GM12874 (cell line): Measurements from ENCODE around the gene NHLH2.
A peak's percentile ranks its signal among the peaks of the same experiment; 100 is the strongest.

ENCODE experiments used
- TF ChIP-seq, protein P1 (sequence below): IDR thresholded peaks from 2 replicates; pipeline ENCODE4 v1.5.1; 2011; ENCODE audit warnings: low read depth, mild to moderate bottlenecking, control low read depth, low read length, moderate library complexity; ENCODE audit not compliant: insufficient read depth

The NHLH2 gene

DNA sequence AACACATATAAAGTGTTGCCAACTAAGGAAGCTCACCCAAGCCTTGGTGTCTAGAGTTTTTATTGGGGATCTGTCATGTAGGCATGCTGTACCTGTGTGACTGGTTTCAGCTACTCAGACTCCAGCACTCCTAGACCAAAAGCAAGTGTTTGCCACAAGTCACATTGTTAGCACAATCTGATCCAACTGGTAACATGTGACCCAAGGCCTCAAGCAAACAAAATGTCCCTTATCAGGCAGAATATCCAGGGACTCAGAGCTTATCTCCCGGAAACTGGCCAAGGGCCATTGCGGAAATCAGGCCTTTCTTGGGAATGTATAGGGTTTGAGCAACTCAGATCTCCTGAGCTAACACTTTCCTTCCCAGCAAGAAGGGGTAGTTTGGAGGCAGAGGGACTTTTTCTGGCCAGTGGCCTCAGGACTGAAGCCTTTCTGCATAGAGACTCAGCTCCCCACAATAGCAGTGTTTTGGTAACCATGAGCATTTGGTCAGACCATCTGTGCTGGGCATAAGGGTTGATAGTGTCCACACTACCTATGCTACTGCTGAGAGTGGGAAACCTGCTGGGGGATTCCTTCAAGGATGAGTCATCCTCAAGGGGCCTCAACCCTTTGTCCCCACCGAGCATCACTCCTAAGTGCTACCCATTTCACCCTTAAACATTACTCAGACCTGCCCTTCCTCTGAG, 29.6 kb downstream of the NHLH2 start:
- TF ChIP-seq, protein P1, sequence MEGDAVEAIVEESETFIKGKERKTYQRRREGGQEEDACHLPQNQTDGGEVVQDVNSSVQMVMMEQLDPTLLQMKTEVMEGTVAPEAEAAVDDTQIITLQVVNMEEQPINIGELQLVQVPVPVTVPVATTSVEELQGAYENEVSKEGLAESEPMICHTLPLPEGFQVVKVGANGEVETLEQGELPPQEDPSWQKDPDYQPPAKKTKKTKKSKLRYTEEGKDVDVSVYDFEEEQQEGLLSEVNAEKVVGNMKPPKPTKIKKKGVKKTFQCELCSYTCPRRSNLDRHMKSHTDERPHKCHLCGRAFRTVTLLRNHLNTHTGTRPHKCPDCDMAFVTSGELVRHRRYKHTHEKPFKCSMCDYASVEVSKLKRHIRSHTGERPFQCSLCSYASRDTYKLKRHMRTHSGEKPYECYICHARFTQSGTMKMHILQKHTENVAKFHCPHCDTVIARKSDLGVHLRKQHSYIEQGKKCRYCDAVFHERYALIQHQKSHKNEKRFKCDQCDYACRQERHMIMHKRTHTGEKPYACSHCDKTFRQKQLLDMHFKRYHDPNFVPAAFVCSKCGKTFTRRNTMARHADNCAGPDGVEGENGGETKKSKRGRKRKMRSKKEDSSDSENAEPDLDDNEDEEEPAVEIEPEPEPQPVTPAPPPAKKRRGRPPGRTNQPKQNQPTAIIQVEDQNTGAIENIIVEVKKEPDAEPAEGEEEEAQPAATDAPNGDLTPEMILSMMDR: no peak

DNA sequence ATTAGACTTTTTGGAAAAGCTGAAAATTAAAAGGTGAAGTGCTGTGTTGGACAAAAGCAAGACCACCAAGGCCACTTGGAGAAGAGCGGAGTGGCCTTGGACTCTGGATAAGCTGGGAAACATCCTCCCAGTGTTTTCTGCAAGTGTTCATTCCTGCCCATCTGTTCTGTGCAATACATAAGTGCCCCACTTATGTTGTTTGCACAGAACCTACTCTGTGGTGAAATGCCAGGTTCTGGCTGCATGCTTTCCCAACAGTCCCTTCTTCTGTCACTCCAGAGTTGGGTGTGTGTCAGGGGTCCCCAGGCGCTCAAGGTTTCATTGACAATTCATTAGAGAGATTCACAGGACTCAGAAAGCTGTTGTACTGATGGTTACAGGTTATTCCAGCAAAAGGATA, 30.3 kb downstream of the NHLH2 start:
- TF ChIP-seq, protein P1: no peak

DNA sequence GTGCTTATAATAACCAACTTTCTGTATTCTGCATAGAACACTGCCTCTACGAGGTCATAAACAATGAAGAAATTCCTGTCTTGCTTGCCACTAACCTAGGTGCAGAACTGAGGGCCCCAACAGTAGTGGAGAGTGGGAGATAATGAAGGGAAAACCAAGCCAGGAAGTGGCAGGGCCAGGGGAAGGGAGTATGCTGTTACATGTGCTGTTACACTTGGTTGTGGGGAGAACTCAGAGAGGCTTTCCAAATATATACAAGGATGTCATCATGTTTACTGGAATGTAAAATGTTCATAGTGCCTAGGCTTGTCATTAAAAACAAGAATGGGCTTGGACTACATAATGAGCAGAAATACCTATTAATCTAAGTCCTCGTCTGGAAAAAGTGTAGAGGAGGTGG, 31.1 kb downstream of the NHLH2 start:
- TF ChIP-seq, protein P1: no peak

DNA sequence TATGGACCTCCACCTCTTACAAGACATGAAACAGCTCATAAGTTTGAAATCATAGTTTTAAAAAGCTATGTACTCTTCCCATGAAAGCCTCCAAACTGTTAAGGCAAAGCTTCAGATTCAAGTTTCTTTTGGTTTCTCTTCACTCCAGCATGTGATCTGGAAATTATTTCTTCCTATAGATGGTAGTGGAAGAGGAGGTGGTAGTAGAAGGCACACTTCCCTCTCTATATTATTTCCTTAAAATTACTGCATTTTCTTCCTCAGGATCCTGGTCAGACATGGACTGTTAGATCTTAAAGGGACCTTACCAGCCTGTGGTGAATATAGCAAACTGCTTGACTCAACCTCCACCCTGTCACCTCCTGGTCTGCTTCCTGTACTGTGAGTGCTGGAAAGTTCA, 31.9 kb downstream of the NHLH2 start:
- TF ChIP-seq, protein P1: no peak

DNA sequence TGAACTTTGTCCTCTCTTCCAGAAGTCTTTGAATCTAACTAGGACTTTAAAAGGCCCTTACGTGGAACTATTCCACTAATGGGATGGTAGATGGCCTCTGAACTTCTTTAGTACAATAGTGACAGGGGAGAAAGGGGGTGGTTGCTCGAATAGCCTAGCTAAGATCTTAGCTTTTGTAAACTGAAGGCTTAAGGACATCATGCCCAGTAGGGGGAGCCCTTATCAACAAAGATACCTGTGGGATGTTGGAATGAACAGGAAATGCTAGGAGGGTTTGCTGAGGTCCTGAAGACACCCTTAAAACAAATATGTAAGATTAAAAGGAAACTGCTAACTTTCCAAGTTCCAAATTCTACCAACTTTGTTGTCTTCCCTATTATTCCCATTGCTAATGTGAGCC, 33.2 kb downstream of the NHLH2 start:
- TF ChIP-seq, protein P1: peak; percentile 65

DNA sequence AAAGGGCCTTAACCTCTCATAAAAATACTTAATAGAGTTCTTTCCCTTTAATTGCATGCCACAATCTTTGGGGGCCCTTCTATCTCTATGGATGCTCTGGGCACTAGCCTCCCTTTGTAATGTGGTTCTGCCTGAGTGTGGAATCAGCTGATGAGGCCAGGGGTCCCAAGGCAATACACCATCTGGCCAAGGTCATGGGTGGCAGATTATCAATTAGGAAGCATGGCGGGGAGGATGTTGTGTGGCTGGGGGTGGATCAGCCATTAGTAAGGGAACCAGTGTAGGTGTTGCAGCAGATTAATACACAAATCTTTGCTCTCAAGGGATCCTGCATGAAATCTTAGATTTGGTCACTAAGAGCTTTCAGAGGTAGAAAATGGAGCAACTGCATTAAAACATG, 35.3 kb downstream of the NHLH2 start:
- TF ChIP-seq, protein P1: no peak

DNA sequence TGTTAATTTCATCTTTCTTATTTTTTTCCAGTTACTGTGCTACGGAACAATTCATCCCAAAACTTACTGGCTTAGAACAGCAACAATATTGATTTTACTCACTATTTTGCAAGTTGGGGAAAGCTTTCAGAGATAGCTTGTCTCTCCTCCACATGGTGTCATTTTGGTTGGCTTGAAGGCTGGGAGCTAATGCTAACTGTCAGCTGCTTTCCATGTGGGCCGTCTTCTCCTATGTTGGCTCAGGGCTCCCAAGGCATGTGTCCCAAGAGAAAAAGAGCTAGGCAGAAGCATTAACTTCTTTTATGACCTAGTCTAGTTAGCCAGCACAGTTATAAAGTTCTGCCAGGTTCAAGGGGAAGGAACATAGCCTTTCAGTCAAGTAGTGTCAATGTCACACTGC, 38.5 kb downstream of the NHLH2 start:
- TF ChIP-seq, protein P1: no peak
